GM18951 (cell line): ENCODE data around the gene DNAH1.

ENCODE experiments used
- POLR2A ChIP-seq: IDR thresholded peaks from 4 replicates; pipeline ENCODE4 v1.6.1; 2011; ENCODE audit warnings: mild to moderate bottlenecking; ENCODE audit not compliant: insufficient read length, insufficient read depth; ENCODE audit errors: extremely low read depth
- in situ Hi-C: fragments of 300-500 bp; cut with MboI; formaldehyde crosslinking; loops from one replicate; pipeline ENCODE4 v1.12.0; 2022; ENCODE audit warnings: low sequenced_read_pairs, mixed read lengths, inconsistent platforms; ENCODE audit not compliant: unreplicated experiment

Gene DNAH1

GRCh38 chr3:52392216-52392930 lies 76.3 kb downstream of the DNAH1 start:
- in situ Hi-C loops: no loop called here
- no peak for TF ChIP-seq POLR2A

- in situ Hi-C loops: no loop called here
- TF ChIP-seq POLR2A: no peak
Measured at GRCh38 chr3:52393131-52393807, 77.2 kb downstream of the DNAH1 start.

- in situ Hi-C loops: no loop called here
- TF ChIP-seq POLR2A: no peak
Measured at GRCh38 chr3:52393959-52394670, 78.0 kb downstream of the DNAH1 start.

- in situ Hi-C loops: no loop called here
- TF ChIP-seq POLR2A: no peak
Measured at GRCh38 chr3:52394751-52395502, 78.8 kb downstream of the DNAH1 start.

GRCh38 chr3:52395503-52395865 lies 79.4 kb downstream of the DNAH1 start:
- in situ Hi-C loops: no loop called here
- no peak for TF ChIP-seq POLR2A

GRCh38 chr3:52396011-52396906 lies 80.1 kb downstream of the DNAH1 start:
- no peak for TF ChIP-seq POLR2A
- in situ Hi-C loops: no loop called here

GRCh38 chr3:52396907-52397591 lies 80.9 kb downstream of the DNAH1 start:
- TF ChIP-seq POLR2A: no peak
- in situ Hi-C loops: no loop called here

- in situ Hi-C loops: no loop called here
- TF ChIP-seq POLR2A: no peak
Measured at GRCh38 chr3:52397676-52398399, 81.7 kb downstream of the DNAH1 start.

GRCh38 chr3:52398670-52399081 lies 82.6 kb downstream of the DNAH1 start:
- in situ Hi-C loops: no loop called here
- peak; percentile 13 for TF ChIP-seq POLR2A

- in situ Hi-C loops: no loop called here
- peak; percentile 8 for TF ChIP-seq POLR2A
Measured at GRCh38 chr3:52399131-52399530, 83.0 kb downstream of the DNAH1 start.

- in situ Hi-C loops: no loop called here
- peak; percentile 2 for TF ChIP-seq POLR2A
Measured at GRCh38 chr3:52399593-52399992, 83.5 kb downstream of the DNAH1 start.
